Measurements from ENCODE around the gene HCAR2. TPM values are rescaled to one million over a fixed set of nuclear protein-coding genes. Genes with fewer than 3 reads are reported as not detected.
"Not testable (repeated sequence)": the region's sequence is repeated elsewhere in the genome, so short reads cannot be mapped to it uniquely, and the experiment has no call there.

HCAR2 gene
- polyA plus RNA-seq, 1 donor from 2014 or later, result not detected

DNA sequence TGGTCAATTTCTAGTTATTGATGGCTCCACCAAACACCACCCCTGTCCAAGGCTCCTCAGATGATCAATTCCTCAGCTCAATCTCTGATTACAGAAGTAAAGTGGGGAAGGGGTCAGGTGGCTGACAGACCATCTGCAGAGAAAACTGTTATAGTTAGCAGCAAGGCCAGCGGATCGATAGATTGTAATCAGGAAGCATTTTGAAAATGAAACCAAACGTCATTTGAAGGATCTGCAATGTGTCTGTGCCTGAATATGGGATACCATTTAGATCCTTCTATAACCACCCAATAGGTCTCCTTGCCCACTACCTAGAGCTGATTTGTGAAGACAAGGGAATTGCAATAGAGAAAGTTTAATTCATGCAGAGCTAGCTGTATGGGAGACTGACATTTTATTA lies 11.6 kb downstream of the HCAR2 start:
- no peaks in the 10 kb centered on the region for H3K27me3 Mint-ChIP-seq
- no peak overlapping the region for H3K27ac Mint-ChIP-seq
- H3K9me3 Mint-ChIP-seq, result no peaks in the 10 kb centered on the region
- H3K4me3 Mint-ChIP-seq, result peak overlapping the region in 1 of 4 donors; percentile 67
- no peaks in the 10 kb centered on the region for H3K36me3 Mint-ChIP-seq
- peaks cover 0 to 3% (median 2%) of the 10 kb centered on the region in 3 donors for H3K4me1 Mint-ChIP-seq

DNA sequence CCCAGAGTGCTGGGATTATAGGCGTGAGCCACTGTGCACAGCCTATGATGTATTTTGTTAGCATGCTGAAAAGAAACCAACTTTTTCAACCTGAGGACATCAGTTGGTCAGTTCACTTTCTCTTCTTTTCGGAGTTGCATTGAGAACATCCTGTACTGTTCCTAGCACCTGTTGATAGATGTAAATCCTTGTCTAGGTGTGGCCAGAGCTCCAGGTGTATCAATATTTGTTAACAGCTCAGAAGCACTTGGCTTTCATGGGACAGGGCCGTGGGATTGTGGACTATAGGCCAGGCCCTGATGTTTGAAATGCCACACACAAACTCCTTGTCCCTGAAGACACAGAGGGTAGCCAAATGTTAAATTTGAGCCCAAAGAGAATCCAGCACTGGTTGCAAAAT lies 14.9 kb downstream of the HCAR2 start:
- no peaks in the 10 kb centered on the region for H3K27me3 Mint-ChIP-seq
- H3K36me3 Mint-ChIP-seq, result no peaks in the 10 kb centered on the region
- H3K4me3 Mint-ChIP-seq, result no peak overlapping the region
- H3K27ac Mint-ChIP-seq, result no peak overlapping the region
- no peaks in the 10 kb centered on the region for H3K9me3 Mint-ChIP-seq
- peaks cover 0 to 3% (median 2%) of the 10 kb centered on the region in 3 donors for H3K4me1 Mint-ChIP-seq

DNA sequence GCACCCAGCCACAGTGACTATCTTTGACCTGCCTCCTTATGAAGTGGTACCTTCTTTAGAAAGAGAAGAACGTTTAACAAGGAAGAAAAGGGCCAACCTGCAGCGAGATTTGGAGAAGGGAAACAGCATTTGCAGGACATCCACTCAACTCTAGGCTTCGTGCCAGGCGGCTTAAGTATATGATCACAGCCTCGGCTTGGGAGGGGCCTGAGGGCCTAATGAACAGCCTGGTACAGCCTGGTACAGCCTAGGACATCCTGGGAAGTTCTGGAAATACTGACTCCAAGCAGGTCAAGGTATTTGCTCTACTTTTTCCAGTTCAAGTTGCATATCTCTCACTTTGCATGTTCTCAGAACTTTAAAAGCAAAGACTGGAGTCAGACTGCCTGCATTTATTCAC lies 16.1 kb downstream of the HCAR2 start:
- H3K4me1 Mint-ChIP-seq, result peaks cover 0 to 5% (median 0%) of the 10 kb centered on the region in 3 donors
- no peak overlapping the region for H3K4me3 Mint-ChIP-seq
- no peak overlapping the region for H3K27ac Mint-ChIP-seq
- H3K9me3 Mint-ChIP-seq, result no peaks in the 10 kb centered on the region
- no peaks in the 10 kb centered on the region for H3K36me3 Mint-ChIP-seq
- H3K27me3 Mint-ChIP-seq, result no peaks in the 10 kb centered on the region

DNA sequence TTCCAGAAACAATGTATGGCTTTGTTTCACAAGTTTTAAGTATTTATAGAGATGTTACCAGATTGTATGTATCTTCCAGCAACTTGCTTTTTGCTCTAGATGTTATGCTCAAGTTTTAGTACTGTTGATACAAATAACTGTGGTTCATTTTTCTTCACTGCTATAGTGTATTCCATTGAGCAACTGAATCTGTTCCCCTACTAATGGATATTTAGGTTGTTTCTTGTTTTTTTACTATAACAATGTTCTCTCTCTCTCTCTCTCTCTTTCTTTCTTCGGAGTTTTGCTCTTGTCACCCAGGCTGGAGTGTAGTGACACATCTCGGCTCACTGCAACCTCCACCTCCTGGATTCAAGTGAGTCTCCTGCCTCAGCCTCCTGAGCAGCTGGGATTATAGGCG lies 16.6 kb downstream of the HCAR2 start:
- Mint-ChIP-seq H3K9me3 (no peaks in the 10 kb centered on the region), H3K36me3 (no peaks in the 10 kb centered on the region), H3K27ac (no peak overlapping the region), H3K4me1 (peaks cover 0 to 3% (median 0%) of the 10 kb centered on the region in 3 donors), H3K4me3 (no peak overlapping the region), H3K27me3 (no peaks in the 10 kb centered on the region)

DNA sequence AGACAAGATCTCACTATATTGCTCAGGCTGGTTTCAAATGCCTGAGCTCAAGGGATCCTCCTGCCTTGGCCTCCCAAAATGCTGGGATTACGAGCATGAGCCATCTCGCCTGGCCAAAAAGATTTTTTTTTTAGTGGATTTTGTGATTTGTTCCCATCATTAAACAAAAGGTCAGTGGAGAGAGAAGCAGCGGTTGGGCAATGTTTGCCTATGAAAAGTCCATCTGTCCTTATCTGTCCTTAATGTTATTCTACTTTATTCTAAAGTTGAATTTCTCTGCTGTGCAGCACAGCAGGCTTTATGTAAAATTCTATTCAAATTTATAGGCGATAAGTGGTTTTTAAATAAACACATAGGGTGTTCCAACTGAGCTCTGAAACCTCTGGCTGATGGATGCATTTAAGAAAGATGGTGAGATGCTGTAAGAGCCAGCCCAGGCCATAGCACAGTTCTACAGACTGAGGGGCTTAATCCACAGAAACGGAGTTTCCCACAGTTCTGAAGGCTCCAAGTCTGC lies 18.8 kb downstream of the HCAR2 start:
- Mint-ChIP-seq H3K36me3 (no peaks in the 10 kb centered on the region), H3K27me3 (peaks cover 2% of the 10 kb centered on the region), H3K9me3 (no peaks in the 10 kb centered on the region), H3K4me1 (peaks cover 0 to 1% (median 0%) of the 10 kb centered on the region in 3 donors), H3K27ac (no peak overlapping the region), H3K4me3 (no peak overlapping the region)

DNA sequence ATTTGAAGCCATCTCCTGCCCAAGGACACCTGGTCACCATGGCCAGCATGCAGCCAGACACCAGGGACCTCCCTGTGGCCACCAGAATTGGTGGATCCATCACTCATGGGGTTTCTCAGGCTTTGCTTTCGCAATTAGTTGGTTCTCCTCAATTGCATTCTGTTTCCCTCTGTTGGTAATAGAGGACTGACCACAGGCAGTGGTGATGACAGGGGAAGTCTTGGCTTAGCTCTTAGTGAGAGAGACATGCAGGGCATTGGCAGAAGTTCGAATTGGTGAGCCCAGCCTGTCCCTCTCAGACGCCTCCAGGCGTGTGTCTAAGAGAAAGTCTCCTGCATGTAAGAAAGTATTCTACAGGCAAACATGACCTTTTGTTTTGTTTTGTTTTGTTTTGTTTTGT lies 21.3 kb downstream of the HCAR2 start:
- Mint-ChIP-seq H3K4me3 (no peak overlapping the region), H3K27me3 (peaks cover 2% of the 10 kb centered on the region), H3K9me3 (no peaks in the 10 kb centered on the region), H3K27ac (no peak overlapping the region), H3K4me1 (peaks cover 0 to 1% (median 0%) of the 10 kb centered on the region in 3 donors), H3K36me3 (no peaks in the 10 kb centered on the region)

DNA sequence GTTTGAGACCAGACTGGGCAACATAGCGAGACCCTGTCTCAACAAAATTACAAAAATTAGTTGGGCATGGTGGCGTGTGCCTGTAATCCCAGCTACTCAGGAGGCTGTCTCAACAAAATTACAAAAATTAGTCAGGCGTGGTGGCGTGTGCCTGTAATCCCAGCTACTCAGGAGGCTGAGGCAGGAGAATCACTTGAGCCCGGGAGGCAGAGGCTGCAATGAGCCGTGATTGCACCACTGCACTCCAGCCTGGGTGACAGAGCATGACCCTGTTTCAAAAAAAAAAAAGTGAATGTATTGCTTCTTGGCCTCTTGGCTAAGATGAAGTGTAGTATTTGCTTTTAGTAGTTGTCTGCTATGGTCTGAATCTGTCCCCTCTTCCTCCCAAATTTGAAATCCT lies 22.2 kb downstream of the HCAR2 start:
- not testable (repeated sequence) for H3K4me3 Mint-ChIP-seq, H3K27me3 Mint-ChIP-seq, H3K36me3 Mint-ChIP-seq, H3K9me3 Mint-ChIP-seq, H3K27ac Mint-ChIP-seq, H3K4me1 Mint-ChIP-seq

DNA sequence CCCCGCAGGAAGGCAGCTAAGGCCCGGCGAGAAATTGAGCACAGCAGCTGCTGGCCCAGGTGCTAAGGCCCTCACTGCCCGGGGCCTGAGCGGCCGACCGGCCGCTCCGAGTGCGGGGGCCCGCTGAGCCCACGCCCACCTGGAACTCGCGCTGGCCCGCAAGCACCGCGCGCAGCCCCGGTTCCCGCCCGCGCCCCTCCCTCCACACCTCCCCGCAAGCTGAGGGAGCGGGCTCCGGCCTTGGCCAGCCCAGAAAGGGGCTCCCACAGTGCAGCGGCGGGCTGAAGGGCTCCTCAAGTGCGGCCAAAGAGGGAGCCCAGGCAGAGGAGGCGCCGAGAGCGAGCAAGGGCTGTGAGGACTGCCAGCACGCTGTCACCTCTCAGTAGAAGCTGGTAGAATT lies 26.4 kb downstream of the HCAR2 start:
- not testable (repeated sequence) for H3K4me3 Mint-ChIP-seq, H3K4me1 Mint-ChIP-seq, H3K27ac Mint-ChIP-seq, H3K36me3 Mint-ChIP-seq, H3K9me3 Mint-ChIP-seq, H3K27me3 Mint-ChIP-seq

DNA sequence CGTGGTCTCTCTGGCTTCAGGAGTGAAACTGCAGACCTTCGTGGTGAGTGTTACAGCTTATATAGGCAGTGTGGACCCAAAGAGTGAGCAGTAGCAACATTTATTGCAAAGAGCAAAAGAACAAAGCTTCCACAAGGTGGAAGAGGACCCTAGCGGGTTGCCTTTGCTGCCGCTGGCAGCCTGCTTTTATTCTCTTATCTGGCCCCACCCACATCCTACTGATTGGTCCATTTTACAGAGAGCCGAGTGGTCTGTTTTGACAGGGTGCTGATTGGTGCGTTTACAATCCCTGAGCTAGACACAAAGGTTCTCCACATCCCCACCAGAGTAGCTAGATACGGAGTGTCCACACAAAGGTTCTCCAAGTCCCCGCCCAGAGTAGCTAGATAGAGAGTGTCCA lies 27.1 kb downstream of the HCAR2 start:
- H3K27me3 Mint-ChIP-seq, H3K27ac Mint-ChIP-seq: not testable (repeated sequence)

DNA sequence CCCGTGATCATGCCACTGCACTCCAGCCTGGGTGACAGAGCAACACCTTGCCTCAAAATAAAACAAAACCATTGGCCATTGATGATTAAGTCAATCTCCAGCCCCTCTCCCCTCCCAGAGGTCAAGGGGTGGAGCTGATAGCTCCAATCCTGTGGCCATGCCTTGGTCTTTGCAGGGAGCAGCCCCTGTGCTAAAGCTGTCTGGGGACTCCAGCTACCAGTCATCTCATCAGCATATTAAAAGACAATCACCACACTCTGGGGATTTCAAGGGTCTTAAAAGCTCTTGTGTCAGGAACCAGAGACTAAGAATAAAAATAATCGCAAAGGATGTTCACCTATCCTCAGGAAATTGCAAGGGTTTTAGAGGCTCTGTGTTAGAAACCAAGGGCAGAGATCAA lies 30.6 kb downstream of the HCAR2 start:
- H3K9me3 Mint-ChIP-seq, result peaks cover 0 to 8% (median 0%) of the 10 kb centered on the region in 3 donors
- H3K27ac Mint-ChIP-seq, result no peak overlapping the region
- peaks cover 0 to 2% (median 1%) of the 10 kb centered on the region in 3 donors for H3K4me1 Mint-ChIP-seq
- no peaks in the 10 kb centered on the region for H3K36me3 Mint-ChIP-seq
- no peak overlapping the region for H3K4me3 Mint-ChIP-seq
- peaks cover 7% of the 10 kb centered on the region for H3K27me3 Mint-ChIP-seq

More for the DNA sequence above, 27.1 kb downstream of the HCAR2 start:
- not testable (repeated sequence) for H3K36me3 Mint-ChIP-seq, H3K4me3 Mint-ChIP-seq, H3K9me3 Mint-ChIP-seq, H3K4me1 Mint-ChIP-seq

DNA sequence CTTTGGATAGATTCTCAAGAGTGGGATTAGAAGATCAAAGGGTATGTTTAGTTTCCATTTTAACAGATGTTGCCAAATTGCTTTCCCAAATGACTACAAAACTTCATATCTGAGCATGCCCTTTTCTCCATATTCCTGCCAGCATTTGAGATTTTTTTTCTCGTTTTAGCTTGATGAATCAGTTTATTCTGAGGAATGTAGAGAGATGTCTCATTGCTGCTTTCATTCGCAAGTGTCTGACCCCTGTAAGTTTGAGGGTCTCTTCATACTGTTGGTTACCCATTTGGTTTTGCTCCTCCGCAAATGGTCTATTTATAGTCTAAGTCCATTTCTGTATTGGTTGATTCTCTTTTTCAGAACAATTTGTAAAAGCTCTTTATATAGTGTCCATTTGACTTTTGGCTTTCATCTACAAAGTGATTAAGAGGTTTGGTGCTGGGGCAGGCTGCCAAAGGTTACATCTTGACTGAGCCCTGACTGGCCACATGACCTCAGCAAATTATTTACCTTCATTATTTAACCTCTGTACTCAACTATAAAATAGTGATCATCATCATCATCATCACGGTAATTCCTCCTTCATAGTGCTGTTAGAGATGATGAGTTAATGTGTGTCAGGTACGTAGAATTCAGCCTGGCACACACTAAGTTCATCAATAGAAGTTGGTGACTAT lies 33.6 kb downstream of the HCAR2 start:
- H3K36me3 Mint-ChIP-seq, result no peaks in the 10 kb centered on the region
- no peak overlapping the region for H3K27ac Mint-ChIP-seq
- H3K4me1 Mint-ChIP-seq, result peaks cover 0 to 2% (median 1%) of the 10 kb centered on the region in 3 donors
- H3K4me3 Mint-ChIP-seq, result no peak overlapping the region
- peaks cover 0 to 8% (median 0%) of the 10 kb centered on the region in 3 donors for H3K9me3 Mint-ChIP-seq
- H3K27me3 Mint-ChIP-seq, result peaks cover 5% of the 10 kb centered on the region

DNA sequence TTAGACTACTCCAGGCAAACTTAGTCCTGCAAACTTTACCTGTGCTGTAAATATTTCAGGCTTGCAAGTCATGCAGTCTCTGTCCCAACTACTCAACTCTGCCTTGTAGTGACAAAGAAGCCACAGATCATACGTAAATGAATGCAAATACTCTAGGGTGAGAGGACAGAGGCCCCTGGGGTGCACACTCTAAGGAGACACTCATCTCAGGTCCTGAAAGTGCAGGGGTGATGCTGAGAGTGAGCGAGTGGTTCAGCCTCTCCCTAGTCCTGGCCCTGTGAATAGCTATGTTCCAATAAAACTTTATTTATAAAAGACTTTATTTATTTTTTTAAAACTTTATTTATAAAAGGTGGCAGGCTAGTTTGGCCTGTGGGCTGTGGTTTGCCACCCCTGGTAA lies 34.9 kb downstream of the HCAR2 start:
- Mint-ChIP-seq H3K36me3 (no peaks in the 10 kb centered on the region), H3K4me3 (no peak overlapping the region), H3K27me3 (peaks cover 2% of the 10 kb centered on the region), H3K9me3 (peaks cover 0 to 4% (median 0%) of the 10 kb centered on the region in 3 donors), H3K27ac (no peak overlapping the region), H3K4me1 (peaks cover 0 to 2% (median 1%) of the 10 kb centered on the region in 3 donors)

DNA sequence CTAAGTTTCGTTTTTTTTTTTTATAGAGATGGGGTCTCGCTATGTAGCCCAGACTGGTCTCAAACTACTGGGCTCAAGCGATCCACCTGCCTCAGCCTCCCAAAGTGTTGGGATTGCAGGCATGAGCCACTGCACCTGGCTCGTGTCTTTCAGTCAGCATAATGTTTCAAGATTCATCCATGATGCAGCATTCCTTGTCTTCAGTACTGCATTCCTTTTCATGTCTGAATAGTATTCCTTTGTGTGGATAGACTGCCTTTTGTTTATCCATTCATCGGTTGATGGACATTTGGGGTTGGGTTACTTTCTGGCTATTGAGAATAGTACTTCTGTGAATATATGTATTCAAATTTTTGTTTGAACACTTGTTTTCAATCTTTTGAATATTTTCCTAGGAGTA lies 37.4 kb downstream of the HCAR2 start:
- Mint-ChIP-seq H3K9me3 (no peaks in the 10 kb centered on the region), H3K4me1 (no peaks in the 10 kb centered on the region), H3K27ac (no peak overlapping the region), H3K4me3 (no peak overlapping the region), H3K27me3 (no peaks in the 10 kb centered on the region), H3K36me3 (peaks cover 3% of the 10 kb centered on the region)

DNA sequence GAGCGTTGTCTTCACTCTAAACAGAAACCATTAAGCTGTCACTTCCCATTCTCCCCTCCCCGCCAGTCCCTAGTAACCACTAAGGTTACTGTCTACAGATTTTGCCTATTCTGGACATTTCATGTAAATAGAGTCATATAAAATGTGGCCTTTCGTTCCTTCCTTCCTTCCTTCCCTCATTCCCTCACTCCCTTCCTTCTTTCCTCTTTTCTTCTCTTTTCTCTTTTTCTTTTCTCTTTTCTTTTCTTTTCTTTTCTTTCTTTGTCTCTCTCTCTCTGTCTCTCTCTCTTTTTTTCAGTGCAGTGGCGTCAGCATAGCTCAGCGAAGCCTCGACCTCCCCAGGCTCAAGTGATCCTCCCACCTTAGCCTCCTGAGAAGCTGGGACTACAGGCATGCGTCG lies 37.8 kb downstream of the HCAR2 start:
- H3K27me3 Mint-ChIP-seq, result no peaks in the 10 kb centered on the region
- H3K27ac Mint-ChIP-seq, result no peak overlapping the region
- peaks cover 3% of the 10 kb centered on the region for H3K36me3 Mint-ChIP-seq
- H3K4me1 Mint-ChIP-seq, result no peaks in the 10 kb centered on the region
- no peaks in the 10 kb centered on the region for H3K9me3 Mint-ChIP-seq
- H3K4me3 Mint-ChIP-seq, result no peak overlapping the region

DNA sequence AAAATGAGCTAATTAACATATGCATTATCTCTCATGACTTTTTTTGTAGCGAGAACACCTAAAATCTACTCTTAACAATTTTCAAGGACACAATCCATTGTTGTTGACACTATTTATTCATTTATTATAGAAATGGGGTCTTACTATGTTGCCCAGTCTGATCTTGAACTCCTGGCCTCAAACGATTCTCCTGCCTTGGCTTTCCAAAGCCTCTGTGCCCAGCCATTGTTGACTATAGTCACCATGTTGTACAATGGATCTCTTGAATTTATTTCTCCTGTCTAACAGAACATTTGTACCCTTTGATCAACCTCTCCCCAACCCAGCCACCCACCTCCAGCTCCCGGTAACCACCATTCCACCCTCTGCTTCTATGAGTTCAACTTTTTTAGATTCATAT lies 41.2 kb downstream of the HCAR2 start:
- H3K4me3 Mint-ChIP-seq, result no peak overlapping the region
- no peaks in the 10 kb centered on the region for H3K27me3 Mint-ChIP-seq
- H3K36me3 Mint-ChIP-seq, result peaks cover 3% of the 10 kb centered on the region
- H3K4me1 Mint-ChIP-seq, result no peaks in the 10 kb centered on the region
- H3K9me3 Mint-ChIP-seq, result no peaks in the 10 kb centered on the region
- H3K27ac Mint-ChIP-seq, result no peak overlapping the region

DNA sequence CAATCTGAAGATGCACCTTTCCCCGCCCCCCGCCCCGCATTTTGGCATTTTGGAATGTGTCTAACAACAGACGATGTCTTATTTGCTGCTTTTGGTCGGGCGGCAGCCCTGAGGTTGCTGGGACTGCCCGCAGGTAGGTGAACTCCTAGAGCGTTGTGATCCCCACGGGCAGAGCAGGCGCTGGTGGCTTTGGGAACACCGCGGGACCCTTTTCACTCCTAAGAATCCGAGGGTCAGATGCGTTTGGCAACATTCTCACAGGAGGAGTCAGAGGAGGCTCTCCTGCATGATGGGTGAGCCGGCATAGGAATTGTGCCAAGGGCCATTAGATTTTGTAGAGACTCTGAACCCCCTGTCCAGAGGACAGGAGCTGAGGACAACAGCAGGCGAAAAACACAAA lies 41.9 kb downstream of the HCAR2 start:
- Mint-ChIP-seq H3K36me3 (peaks cover 3% of the 10 kb centered on the region), H3K27me3 (no peaks in the 10 kb centered on the region), H3K9me3 (no peaks in the 10 kb centered on the region), H3K27ac (no peak overlapping the region), H3K4me1 (no peaks in the 10 kb centered on the region), H3K4me3 (no peak overlapping the region)
